SK-N-SH treated with all-trans-retinoic acid at 6 μM for 48 hours (cell line): ENCODE measurements around the gene ANKRD34A.

Experiments
- ARNTL ChIP-seq: fragments of 450-650 bp; formaldehyde crosslinking; IDR thresholded peaks from 2 replicates; pipeline ENCODE4 v1.5.0; 2020; ENCODE audit warnings: low read depth, mild to moderate bottlenecking, moderate library complexity, borderline replicate concordance
- CREB5 ChIP-seq: fragments of 250-450 bp; sonication (Bioruptor Pico); IDR thresholded peaks from 2 replicates; pipeline ENCODE4 v1.5.1; 2020; ENCODE audit warnings: low read depth, mild to moderate bottlenecking, moderate library complexity
- CSDC2 ChIP-seq: fragments of 250-450 bp; sonication (Bioruptor Pico); IDR thresholded peaks from 2 replicates; pipeline ENCODE4 v1.5.0; 2020; ENCODE audit warnings: mild to moderate bottlenecking, moderate library complexity
- CSRNP3 ChIP-seq: fragments of 250-450 bp; sonication (Bioruptor Pico); IDR thresholded peaks from 2 replicates; pipeline ENCODE4 v1.5.1; 2021; ENCODE audit warnings: mild to moderate bottlenecking, moderate library complexity
- GLIS3 ChIP-seq: fragments of 250-450 bp; sonication (Bioruptor Pico); IDR thresholded peaks from 2 replicates; pipeline ENCODE4 v1.5.0; 2020; ENCODE audit warnings: mild to moderate bottlenecking, moderate library complexity
- PATZ1 ChIP-seq: fragments of 250-450 bp; sonication (Bioruptor Pico); IDR thresholded peaks from 2 replicates; pipeline ENCODE4 v1.8.0; 2020; ENCODE audit warnings: mild to moderate bottlenecking, moderate library complexity, borderline replicate concordance
- PPARA ChIP-seq: fragments of 250-450 bp; sonication (Bioruptor Pico); IDR thresholded peaks from 2 replicates; pipeline ENCODE4 v1.5.0; 2020; ENCODE audit warnings: mild to moderate bottlenecking, borderline replicate concordance
- RARB ChIP-seq: fragments of 250-450 bp; sonication (Bioruptor Pico); IDR thresholded peaks from 2 replicates; pipeline ENCODE4 v1.8.0; 2021; ENCODE audit warnings: mild to moderate bottlenecking, moderate library complexity
- ZC3H10 ChIP-seq: fragments of 250-450 bp; sonication (Bioruptor Pico); IDR thresholded peaks from 2 replicates; pipeline ENCODE4 v1.5.1; 2021; ENCODE audit warnings: mild to moderate bottlenecking, moderate library complexity
- ZFP3 ChIP-seq: fragments of 250-450 bp; sonication (Bioruptor Pico); IDR thresholded peaks from 2 replicates; pipeline ENCODE4 v1.5.0; 2020; ENCODE audit warnings: mild to moderate bottlenecking, moderate library complexity
- ZFP30 ChIP-seq: fragments of 450-650 bp; formaldehyde crosslinking; IDR thresholded peaks from 2 replicates; pipeline ENCODE4 v1.5.0; 2022; ENCODE audit warnings: mild to moderate bottlenecking, moderate library complexity
- ZNF8 ChIP-seq: fragments of 450-650 bp; formaldehyde crosslinking; IDR thresholded peaks from 2 replicates; pipeline ENCODE4 v1.5.0; 2020; ENCODE audit warnings: mild to moderate bottlenecking, moderate library complexity

GRCh38 chr1:145927063-145927886 is 37.1 kb downstream of the ANKRD34A start, which contains the start of gene RBM8A:
- no peak for TF ChIP-seq ZFP3
- TF ChIP-seq ZC3H10 (CRISPR knock-in tag): no peak
- no peak for TF ChIP-seq GLIS3 (CRISPR knock-in tag)
- TF ChIP-seq CREB5 (CRISPR knock-in tag): no peak
- TF ChIP-seq CSDC2 (CRISPR knock-in tag): no peak
- TF ChIP-seq RARB (CRISPR knock-in tag): no peak; the same call in 1 of the 2 replicates
- no peak for TF ChIP-seq PATZ1 (CRISPR knock-in tag)
- 0 out of 2 replicates have a peak, but pooled peaks have one; percentile 46 for TF ChIP-seq CSRNP3 (CRISPR knock-in tag)
- TF ChIP-seq PPARA (CRISPR knock-in tag): no peak
- TF ChIP-seq ZFP30 (CRISPR knock-in tag): no peak
- no peak for TF ChIP-seq ARNTL (CRISPR knock-in tag)
- no peak for TF ChIP-seq ZNF8 (CRISPR knock-in tag)
